HG03280 (cell line): ENCODE results near the gene PDZK1.
A peak's percentile ranks its signal among the peaks of the same experiment; 100 is the strongest.
"Not testable (repeated sequence)": the region's sequence is repeated elsewhere in the genome, so short reads cannot be mapped to it uniquely, and the experiment has no call there.

ENCODE experiments used
- ATAC-seq: cut with Tn5 transposase; IDR thresholded peaks from one replicate; pipeline ENCODE4 v1.9.1; 2021; ENCODE audit warnings: mild to moderate bottlenecking, moderate library complexity; ENCODE audit not compliant: unreplicated experiment

Gene PDZK1

GRCh38 chr1:145707183-145707867, at the start of gene PDZK1:
Gene PDZK1, minus strand, starts transcription at chr1:145707368. Its CDS starts 19,347 bp downstream, at chr1:145688021.
- no peak for ATAC-seq

GRCh38 chr1:145751491-145752037, 44.4 kb upstream of the PDZK1 start:
- ATAC-seq: no peak

- no peak for ATAC-seq
Measured at GRCh38 chr1:145750426-145750825, 43.3 kb upstream of the PDZK1 start.

- no peak for ATAC-seq
Measured at GRCh38 chr1:145747398-145748247, 40.5 kb upstream of the PDZK1 start.

DNA sequence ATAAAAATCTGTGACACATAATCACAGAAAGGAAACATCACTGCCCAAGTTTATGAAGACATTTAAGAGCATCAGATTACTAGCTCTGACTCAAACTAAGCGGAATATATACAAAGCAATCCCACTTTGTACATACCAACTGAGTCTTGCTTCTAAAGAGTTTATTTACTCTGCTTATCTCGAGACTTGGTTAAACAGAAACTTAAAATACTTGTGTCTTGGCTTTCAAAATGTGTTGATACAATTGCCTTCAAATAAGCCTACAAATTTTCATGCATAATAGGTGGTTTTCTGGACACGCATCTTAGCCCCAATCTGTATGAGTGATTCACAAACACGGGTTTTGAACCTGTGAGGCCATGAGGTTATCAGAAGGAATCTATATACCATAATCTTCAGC, 33.1 kb upstream of the PDZK1 start:
- no peak for ATAC-seq

- no peak for ATAC-seq
Measured at GRCh38 chr1:145736191-145736590, 29.0 kb upstream of the PDZK1 start.

DNA sequence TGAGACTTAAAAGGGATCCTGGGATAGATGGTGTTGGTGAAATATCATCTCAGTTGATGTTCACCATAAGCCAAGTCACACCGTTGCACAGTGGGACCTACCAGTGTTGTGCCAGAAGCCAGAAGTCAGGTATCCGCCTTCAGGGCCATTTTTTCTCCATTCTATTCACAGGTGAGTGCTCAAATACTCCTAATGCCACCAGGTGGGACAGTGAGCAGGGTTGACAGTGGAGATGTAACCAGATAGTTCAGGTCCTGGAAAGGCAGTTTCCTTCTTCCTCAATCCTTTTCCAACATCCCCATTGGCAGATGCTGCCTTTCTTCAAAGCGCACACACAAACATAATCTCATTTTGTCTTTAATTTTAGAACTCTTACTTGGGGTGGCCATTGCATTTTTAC, 23.7 kb upstream of the PDZK1 start:
- no peak for ATAC-seq

- ATAC-seq: no peak
Measured at GRCh38 chr1:145730467-145730866, 23.3 kb upstream of the PDZK1 start.

DNA sequence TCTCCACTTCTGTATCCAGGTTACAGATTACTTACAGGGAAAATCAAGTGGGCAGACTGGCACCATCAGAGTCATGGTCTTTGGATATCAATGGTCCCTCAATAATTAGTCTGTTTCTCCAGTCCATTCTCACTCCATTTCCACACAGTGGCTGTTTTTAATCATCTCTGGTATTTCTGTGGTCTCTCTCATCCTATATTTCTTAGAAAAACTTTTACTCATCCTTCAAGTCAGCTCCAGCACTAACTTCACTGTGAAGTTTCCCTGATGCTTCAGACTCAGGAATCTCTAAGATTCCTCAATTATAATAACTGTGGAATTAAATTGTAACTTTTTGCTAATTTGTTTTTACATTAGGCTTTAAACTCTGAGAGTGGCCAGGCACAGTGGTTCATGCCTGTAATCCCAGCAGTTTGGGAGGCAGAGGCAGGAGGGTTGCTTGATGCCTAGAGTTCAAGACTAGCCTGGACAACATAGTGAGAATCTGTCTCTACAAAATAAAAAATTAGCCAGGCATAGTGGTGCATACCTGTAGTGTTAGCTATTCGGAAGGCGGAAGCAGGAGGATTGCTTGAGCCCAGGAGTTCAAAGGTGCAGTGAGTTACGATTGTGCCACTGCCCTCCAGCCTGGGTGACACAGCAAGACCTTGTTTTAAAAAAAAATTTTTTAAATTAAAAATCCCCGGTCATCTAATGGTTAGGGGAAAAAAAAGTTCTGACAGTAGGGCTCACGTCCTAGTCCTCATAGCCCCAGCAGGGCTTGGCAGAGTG, 22.7 kb upstream of the PDZK1 start:
- ATAC-seq: no peak

GRCh38 chr1:145729196-145729595, 22.0 kb upstream of the PDZK1 start:
- ATAC-seq: no peak

- ATAC-seq: not testable (repeated sequence)
Measured at GRCh38 chr1:145726193-145726592, 19.0 kb upstream of the PDZK1 start.

DNA sequence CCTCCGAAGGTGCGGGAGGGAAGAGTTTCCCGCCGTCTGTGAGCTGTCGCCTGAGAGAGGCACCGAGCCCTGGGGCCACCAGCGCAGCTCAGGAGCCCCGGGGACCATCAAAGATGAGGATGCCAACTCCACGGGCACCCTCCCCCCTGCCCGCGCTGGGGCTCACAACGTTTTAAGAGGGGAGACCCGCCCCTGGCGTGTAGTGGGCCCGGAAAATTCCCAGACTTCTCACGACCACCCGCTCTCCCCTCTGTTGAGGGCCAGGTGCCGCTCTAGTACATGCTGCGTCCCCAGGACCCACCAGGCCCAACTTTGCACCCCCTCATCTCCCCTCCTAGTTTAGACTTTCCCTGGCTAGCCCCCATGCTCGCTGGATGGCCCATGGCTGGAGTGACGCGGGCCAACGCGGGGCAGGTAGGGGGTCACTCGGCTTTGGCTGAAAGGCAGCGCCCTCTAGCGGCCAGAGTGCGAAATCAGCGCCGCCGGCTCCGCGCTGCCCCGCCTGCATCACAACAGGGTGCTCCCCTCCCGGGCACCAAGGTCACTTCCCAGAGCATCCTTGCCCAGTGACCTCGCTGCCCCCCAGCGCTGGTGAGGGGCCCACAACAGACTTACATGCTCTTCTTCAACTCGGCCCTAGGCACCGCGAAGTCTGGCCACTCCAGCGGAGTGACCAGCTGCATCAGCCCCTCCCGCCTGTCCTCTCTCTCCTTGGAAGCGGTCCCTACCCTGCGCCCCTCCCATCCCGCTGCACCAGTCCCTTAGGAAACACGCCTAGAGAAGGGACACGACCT, 13.9 kb upstream of the PDZK1 start:
- ATAC-seq: peak; percentile 62

DNA sequence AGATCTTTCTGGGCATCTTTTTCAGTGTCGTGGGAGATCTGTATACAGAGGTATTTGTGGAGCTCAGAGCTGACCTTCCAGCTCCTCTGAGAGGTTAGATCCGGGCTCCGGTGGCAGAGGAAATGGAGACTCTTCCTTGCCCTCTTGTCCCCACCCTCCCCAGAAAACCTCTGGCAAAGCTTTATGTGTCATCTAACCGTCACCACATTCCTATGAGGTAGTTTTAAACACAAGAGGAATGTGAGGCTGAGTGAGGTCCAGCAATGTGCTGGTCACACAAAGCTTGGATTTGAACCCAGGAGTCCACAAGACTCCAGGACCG, 13.3 kb upstream of the PDZK1 start:
- no peak for ATAC-seq

DNA sequence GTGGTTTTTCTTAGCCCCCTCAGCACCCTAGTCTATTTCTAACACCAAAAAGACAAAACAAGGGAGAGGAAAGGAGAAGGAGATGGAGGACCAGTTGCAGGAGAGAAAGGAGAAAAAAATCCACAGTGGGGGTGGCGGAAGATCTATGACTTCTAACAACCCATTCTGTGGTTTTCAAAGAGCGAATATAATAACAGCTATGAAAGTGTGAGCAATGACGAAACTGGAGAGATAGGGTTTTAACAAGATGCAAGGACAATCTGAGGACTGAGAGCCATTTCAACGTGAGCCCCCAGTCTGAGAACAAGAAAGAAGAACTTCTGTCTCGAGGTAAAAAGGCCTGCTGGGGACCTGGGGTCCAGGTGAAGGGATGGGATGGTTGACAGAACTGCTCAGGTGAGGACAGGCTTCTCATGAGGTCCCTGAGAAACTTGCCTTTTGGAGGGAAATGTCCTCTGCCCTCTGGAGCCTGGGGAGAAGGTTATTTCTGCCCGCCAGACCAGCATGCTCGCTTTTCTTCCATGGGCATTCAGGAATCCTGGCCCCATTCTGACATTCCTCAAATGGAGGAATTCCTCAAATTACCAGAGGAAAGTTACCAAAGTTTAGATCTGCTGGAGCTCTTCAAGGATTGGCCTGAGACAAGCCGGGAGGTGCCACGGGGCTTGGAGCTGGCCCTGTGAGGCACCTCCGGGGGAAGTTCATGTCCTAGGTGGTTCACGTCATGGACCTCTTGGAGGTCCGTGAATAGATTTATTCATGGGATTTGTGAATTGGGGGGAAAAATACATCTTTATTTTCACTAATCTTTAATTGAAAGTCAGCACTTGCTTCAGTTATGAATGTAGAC, 12.3 kb upstream of the PDZK1 start, which contains the start of gene CD160:
Gene CD160, plus strand, starts transcription at position 270 of the 850 bp plus-strand sequence. CDS start 8,829 bp downstream, outside the sequence.
- no peak for ATAC-seq

- not testable (repeated sequence) for ATAC-seq
Measured at GRCh38 chr1:145718465-145718864, 11.3 kb upstream of the PDZK1 start.

GRCh38 chr1:145717833-145718232, 10.7 kb upstream of the PDZK1 start:
- no peak for ATAC-seq

GRCh38 chr1:145716641-145717345, 9.6 kb upstream of the PDZK1 start:
- no peak for ATAC-seq

GRCh38 chr1:145714524-145715111, 7.5 kb upstream of the PDZK1 start:
- no peak for ATAC-seq
